DMS 273 (cell line): ENCODE measurements around the gene SVOPL.

Experiments
- DNase-seq: peaks from one replicate; lab custom pipeline; 2025; ENCODE audit not compliant: unreplicated experiment; lab: John Stamatoyannopoulos, UW

The SVOPL gene

GRCh38 chr7:138662076-138662990 is 38.8 kb downstream of the SVOPL start:
- DNase-seq: no peak

- DNase-seq: no peak
Observed at GRCh38 chr7:138661069-138661635, 40.0 kb downstream of the SVOPL start.

- no peak for DNase-seq
Observed at GRCh38 chr7:138658889-138659288, 42.3 kb downstream of the SVOPL start.

- DNase-seq: no peak
Observed at GRCh38 chr7:138657854-138658386, 43.2 kb downstream of the SVOPL start.

GRCh38 chr7:138656952-138657351 is 44.2 kb downstream of the SVOPL start:
- no peak for DNase-seq

GRCh38 chr7:138654616-138655015 is 46.5 kb downstream of the SVOPL start:
- no peak for DNase-seq

GRCh38 chr7:138649506-138649905 is 51.7 kb downstream of the SVOPL start:
- no peak for DNase-seq

GRCh38 chr7:138645284-138645683 is 55.9 kb downstream of the SVOPL start:
- DNase-seq: peak; percentile 46

- no peak for DNase-seq
Observed at GRCh38 chr7:138632826-138633602, 68.1 kb downstream of the SVOPL start.

- no peak for DNase-seq
Observed at GRCh38 chr7:138632384-138632783, 68.8 kb downstream of the SVOPL start.

- no peak for DNase-seq
Observed at GRCh38 chr7:138630059-138630610, 71.0 kb downstream of the SVOPL start.

- no peak for DNase-seq
Observed at GRCh38 chr7:138627361-138627760, 73.8 kb downstream of the SVOPL start.

- no peak for DNase-seq
Observed at GRCh38 chr7:138626846-138627245, 74.3 kb downstream of the SVOPL start.

GRCh38 chr7:138625849-138626230 is 75.3 kb downstream of the SVOPL start:
- DNase-seq: no peak

- no peak for DNase-seq
Observed at GRCh38 chr7:138625084-138625848, 75.9 kb downstream of the SVOPL start.

GRCh38 chr7:138622841-138623240 is 78.3 kb downstream of the SVOPL start:
- no peak for DNase-seq

GRCh38 chr7:138618933-138619332 is 82.2 kb downstream of the SVOPL start:
- no peak for DNase-seq

- DNase-seq: no peak
Observed at GRCh38 chr7:138618506-138618905, 82.7 kb downstream of the SVOPL start.

- no peak for DNase-seq
Observed at GRCh38 chr7:138616085-138616484, 85.1 kb downstream of the SVOPL start.

GRCh38 chr7:138613630-138614029 is 87.5 kb downstream of the SVOPL start:
- no peak for DNase-seq
